ENCODE measurements around the gene PAM.

DNA sequence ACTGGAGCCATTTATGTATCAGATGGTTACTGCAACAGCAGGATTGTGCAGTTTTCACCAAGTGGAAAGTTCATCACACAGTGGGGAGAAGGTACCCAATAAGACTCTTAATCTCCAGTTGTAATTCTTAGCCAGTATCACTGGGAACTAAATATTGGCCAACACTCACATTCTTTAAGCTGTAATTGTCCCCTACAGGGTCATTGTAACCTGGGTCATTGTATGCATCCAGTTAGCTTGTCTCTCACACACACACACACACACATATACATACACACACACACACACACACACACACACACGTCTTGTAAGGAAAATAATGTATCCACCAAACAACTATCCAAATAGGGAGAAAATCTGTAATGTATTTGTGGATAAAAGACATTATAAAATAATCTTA, 251.8 kb downstream of the PAM start:
- TF ChIP-seq, protein P1, sequence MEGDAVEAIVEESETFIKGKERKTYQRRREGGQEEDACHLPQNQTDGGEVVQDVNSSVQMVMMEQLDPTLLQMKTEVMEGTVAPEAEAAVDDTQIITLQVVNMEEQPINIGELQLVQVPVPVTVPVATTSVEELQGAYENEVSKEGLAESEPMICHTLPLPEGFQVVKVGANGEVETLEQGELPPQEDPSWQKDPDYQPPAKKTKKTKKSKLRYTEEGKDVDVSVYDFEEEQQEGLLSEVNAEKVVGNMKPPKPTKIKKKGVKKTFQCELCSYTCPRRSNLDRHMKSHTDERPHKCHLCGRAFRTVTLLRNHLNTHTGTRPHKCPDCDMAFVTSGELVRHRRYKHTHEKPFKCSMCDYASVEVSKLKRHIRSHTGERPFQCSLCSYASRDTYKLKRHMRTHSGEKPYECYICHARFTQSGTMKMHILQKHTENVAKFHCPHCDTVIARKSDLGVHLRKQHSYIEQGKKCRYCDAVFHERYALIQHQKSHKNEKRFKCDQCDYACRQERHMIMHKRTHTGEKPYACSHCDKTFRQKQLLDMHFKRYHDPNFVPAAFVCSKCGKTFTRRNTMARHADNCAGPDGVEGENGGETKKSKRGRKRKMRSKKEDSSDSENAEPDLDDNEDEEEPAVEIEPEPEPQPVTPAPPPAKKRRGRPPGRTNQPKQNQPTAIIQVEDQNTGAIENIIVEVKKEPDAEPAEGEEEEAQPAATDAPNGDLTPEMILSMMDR (IDR thresholded peaks at IDR 0.05) = no peak
- TF ChIP-seq POLR2A (IDR thresholded peaks at IDR 0.05) (no peak), POLR2AphosphoS5 (IDR thresholded peaks at IDR 0.05) (no peak), EP300 (IDR thresholded peaks at IDR 0.05) (no peak)
